ENCODE measurements around the gene BFAR. TPM values are rescaled to one million over a fixed set of nuclear protein-coding genes. Genes with fewer than 3 reads are reported as not detected.

BFAR gene
- total RNA-seq (2022) (51.4 and 57.0 TPM in 2 replicates), Bru-seq, nascent RNA (percentile 75 among the genes with signal in this experiment), BruChase-seq, experiment 1, labeled RNA remaining after a 6-hour chase (percentile 76 among the genes with signal in this experiment), BruChase-seq, experiment 2, labeled RNA remaining after a 2-hour chase (percentile 80 among the genes with signal in this experiment)
- long read RNA-seq, transcript BFAR-203 (4 exons, 1,414 nt): minor isoform, 20 of 81 reads
- long read RNA-seq, transcript BFAR-201 (8 exons, 3,039 nt): major isoform, 44 of 81 reads
- long read RNA-seq, partial matches to known transcripts: 4 of 81 reads
- long read RNA-seq, other reads (novel, unspliced or antisense): 9 of 81 reads

- H3K36me3 Mint-ChIP-seq (ENCODE audit: insufficient read depth, unreplicated experiment): peaks cover 25% of the 10 kb centered on the region
Observed at GRCh38 chr16:14632693-14633569, at the start of gene BFAR. TSS of gene BFAR (plus strand) at chr16:14632951. CDS start at chr16:14644347, 11,396 bp downstream.

GRCh38 chr16:14585287-14585686, 47.5 kb upstream of the BFAR start:
- H3K9me3 Mint-ChIP-seq (ENCODE audit: unreplicated experiment): no peaks in the 10 kb centered on the region
- TF ChIP-seq CTCF (IDR thresholded peaks at IDR 0.05; ENCODE audit: unreplicated experiment): no peak

More at GRCh38 chr16:14632693-14633569, at the start of gene BFAR:
- peak within 1 kb of the TSS; percentile 85 for H3K4me3 Mint-ChIP-seq (ENCODE audit: unreplicated experiment)
- TF ChIP-seq CTCF (IDR thresholded peaks at IDR 0.05; ENCODE audit: unreplicated experiment): no peak
- peaks cover 7% of the 10 kb centered on the region for H3K9me3 Mint-ChIP-seq (ENCODE audit: unreplicated experiment)
- CTCF ChIA-PET: no interaction called here
- TSS peak; percentile 52 for BruUV-seq (replicated peaks)
- POLR2A ChIA-PET: interaction anchor here (0.7 to 1.5 kb wide), 15 partner anchors 8 to 1011 kb away, joined by 3 to 12 read pairs (median 4); no protein-coding TSS in a partner anchor
- H3K27me3 Mint-ChIP-seq (ENCODE audit: insufficient read depth, unreplicated experiment): no peaks in the 10 kb centered on the region
- intact Hi-C loops (cut with micrococcal nuclease): no loop called here
- H3K27ac Mint-ChIP-seq (ENCODE audit: low read depth, unreplicated experiment): peak within 1 kb of the TSS; percentile 94
- peak; percentile 97 for DNase-seq (ENCODE audit: unreplicated experiment)
- peaks cover 24% of the 10 kb centered on the region for H3K4me1 Mint-ChIP-seq (ENCODE audit: insufficient read depth, unreplicated experiment)

GRCh38 chr16:14586637-14587305, 46.0 kb upstream of the BFAR start:
- Mint-ChIP-seq H3K27me3 (ENCODE audit: insufficient read depth, unreplicated experiment) (no peaks in the 10 kb centered on the region), H3K27ac (ENCODE audit: low read depth, unreplicated experiment) (no peak overlapping the region), H3K9me3 (ENCODE audit: unreplicated experiment) (no peaks in the 10 kb centered on the region), H3K4me1 (ENCODE audit: insufficient read depth, unreplicated experiment) (no peaks in the 10 kb centered on the region), H3K4me3 (ENCODE audit: unreplicated experiment) (no peak overlapping the region), H3K36me3 (ENCODE audit: insufficient read depth, unreplicated experiment) (peaks cover 68% of the 10 kb centered on the region)
- POLR2A ChIA-PET: interaction anchor here (0.6 to 1.0 kb wide), 3 partner anchors 10 to 24 kb away, joined by 3 to 4 read pairs (median 4); no protein-coding TSS in a partner anchor
- no peak for DNase-seq (ENCODE audit: unreplicated experiment)
- CTCF ChIA-PET: interaction anchor here (0.7 to 1.2 kb wide), 4 partner anchors 16 to 286 kb away, joined by 3 to 5 read pairs (median 3); no protein-coding TSS in a partner anchor
- intact Hi-C loops (cut with micrococcal nuclease): no loop called here
- TF ChIP-seq CTCF (IDR thresholded peaks at IDR 0.05; ENCODE audit: unreplicated experiment): no peak
- no TSS peak for BruUV-seq (replicated peaks)

More at GRCh38 chr16:14585287-14585686, 47.5 kb upstream of the BFAR start:
- Mint-ChIP-seq H3K4me1 (ENCODE audit: insufficient read depth, unreplicated experiment) (no peaks in the 10 kb centered on the region), H3K36me3 (ENCODE audit: insufficient read depth, unreplicated experiment) (peaks cover 68% of the 10 kb centered on the region), H3K27me3 (ENCODE audit: insufficient read depth, unreplicated experiment) (no peaks in the 10 kb centered on the region), H3K27ac (ENCODE audit: low read depth, unreplicated experiment) (no peak overlapping the region), H3K4me3 (ENCODE audit: unreplicated experiment) (no peak overlapping the region)
- no TSS peak for BruUV-seq (replicated peaks)
- intact Hi-C loops (cut with micrococcal nuclease): no loop called here
- CTCF ChIA-PET: interaction anchor here (0.6 kb wide), 1 partner anchor 209 kb away, joined by 3 read pairs; no protein-coding TSS in a partner anchor
- no peak for DNase-seq (ENCODE audit: unreplicated experiment)
- POLR2A ChIA-PET: no interaction called here
